OCI-LY3 (cell line): ENCODE measurements around the gene DOCK9.

Source experiments
- H2AFZ ChIP-seq: fragments of 200-600, 300-600 bp; shearing (Covaris generic); 2 replicates; pipeline ENCODE4 v1.6.0; 2014; ENCODE audit warnings: antibody characterized with exemption, low read depth, low read length
- H3K27ac ChIP-seq: fragments of 200-600, 300-600 bp; sonication (generic); 2 replicates; pipeline ENCODE4 v1.5.1; 2014; ENCODE audit warnings: mild to moderate bottlenecking, low read length, moderate library complexity, mixed read lengths
- H3K27me3 ChIP-seq: fragments of 200-600, 300-600 bp; sonication (generic); 2 replicates; pipeline ENCODE4 v1.6.1; 2014; ENCODE audit warnings: low read depth, low read length, mixed read lengths
- H3K36me3 ChIP-seq: fragments of 200-600, 300-600 bp; sonication (generic); replicated peaks from 2 replicates; pipeline ENCODE3; 2014; ENCODE audit warnings: low read depth, low read length, mixed read lengths
- H3K4me1 ChIP-seq: fragments of 300-600, 200-600 bp; sonication (generic); 2 replicates; pipeline ENCODE4 v1.6.1; 2014; ENCODE audit warnings: low read length, mixed read lengths
- H3K4me2 ChIP-seq: fragments of 200-600, 300-600 bp; sonication (generic); 2 replicates; pipeline ENCODE4 v1.6.1; 2014; ENCODE audit warnings: low read length, mixed read lengths
- H3K4me3 ChIP-seq: fragments of 300-600, 200-600 bp; sonication (generic); 2 replicates; pipeline ENCODE4 v1.5.1; 2014; ENCODE audit warnings: antibody characterized with exemption, mild to moderate bottlenecking, low read length, moderate library complexity
- H3K79me2 ChIP-seq: fragments of 300-600, 200-600 bp; shearing (Covaris generic); 2 replicates; pipeline ENCODE4 v1.6.1; 2014; ENCODE audit warnings: mild to moderate bottlenecking, low read length, mixed read lengths
- H3K9ac ChIP-seq: fragments of 300-600, 200-600 bp; shearing (Covaris generic); 2 replicates; pipeline ENCODE4 v1.6.0; 2014; ENCODE audit warnings: mild to moderate bottlenecking, low read length, moderate library complexity
- H3K9me3 ChIP-seq: fragments of 200-600, 300-600 bp; shearing (Covaris generic); 2 replicates; pipeline ENCODE4 v1.6.1; 2014; ENCODE audit warnings: low read length, mixed read lengths; ENCODE audit not compliant: insufficient read depth
- H4K20me1 ChIP-seq: fragments of 200-600, 300-600 bp; sonication (generic); 2 replicates; pipeline ENCODE4 v1.6.1; 2016; ENCODE audit warnings: low read length, mixed read lengths; ENCODE audit not compliant: insufficient read depth
- CTCF ChIP-seq: fragments of 200-600, 300-600 bp; sonication (generic); IDR thresholded peaks from 2 replicates; pipeline ENCODE4 v1.5.1; 2014; ENCODE audit warnings: antibody characterized with exemption, low read length, low read depth
- EZH2phosphoT487 ChIP-seq: fragments of 200-600 bp; shearing (Covaris generic); IDR thresholded peaks from 2 replicates; pipeline ENCODE4 v1.6.1; 2018; ENCODE audit warnings: antibody characterized with exemption, mixed run types, low read depth

Gene DOCK9

GRCh38 chr13:98957731-98958442 lies 20.0 kb downstream of the DOCK9 start:
- no peaks in the 10 kb centered on the region for H3K36me3 ChIP-seq
- no peak overlapping the region for H3K9ac ChIP-seq
- H3K4me2 ChIP-seq = no peak overlapping the region
- no peak overlapping the region for H3K4me3 ChIP-seq
- no peak overlapping the region for H2AFZ ChIP-seq
- H3K27ac ChIP-seq = no peak overlapping the region
- H3K79me2 ChIP-seq = no peaks in the 10 kb centered on the region
- TF ChIP-seq EZH2phosphoT487 = no peak
- TF ChIP-seq CTCF = no peak
- no peaks in the 10 kb centered on the region for H4K20me1 ChIP-seq
- H3K27me3 ChIP-seq = no peaks in the 10 kb centered on the region
- 0 out of 2 replicates have a peak, but pooled peaks cover 2% of the 10 kb centered on the region for H3K4me1 ChIP-seq
- no peaks in the 10 kb centered on the region for H3K9me3 ChIP-seq

- Histone ChIP-seq H3K27me3 (no peaks in the 10 kb centered on the region), H3K4me3 (no peak overlapping the region), H3K27ac (no peak overlapping the region), H2AFZ (no peak overlapping the region), H3K36me3 (no peaks in the 10 kb centered on the region), H3K4me2 (no peak overlapping the region), H3K79me2 (no peaks in the 10 kb centered on the region), H4K20me1 (no peaks in the 10 kb centered on the region), H3K4me1 (no peaks in the 10 kb centered on the region), H3K9me3 (no peaks in the 10 kb centered on the region), H3K9ac (no peak overlapping the region)
- no peak for TF ChIP-seq CTCF
- TF ChIP-seq EZH2phosphoT487 = no peak
Measured at GRCh38 chr13:98955336-98955735, 22.5 kb downstream of the DOCK9 start.

GRCh38 chr13:98954313-98954712 lies 23.6 kb downstream of the DOCK9 start:
- Histone ChIP-seq H2AFZ (no peak overlapping the region), H3K36me3 (no peaks in the 10 kb centered on the region), H3K9ac (no peak overlapping the region), H3K4me1 (no peaks in the 10 kb centered on the region), H3K27me3 (no peaks in the 10 kb centered on the region), H3K79me2 (no peaks in the 10 kb centered on the region), H3K27ac (no peak overlapping the region), H3K4me2 (no peak overlapping the region), H3K4me3 (no peak overlapping the region), H4K20me1 (no peaks in the 10 kb centered on the region), H3K9me3 (no peaks in the 10 kb centered on the region)
- no peak for TF ChIP-seq CTCF
- no peak for TF ChIP-seq EZH2phosphoT487

GRCh38 chr13:98951266-98951665 lies 26.6 kb downstream of the DOCK9 start:
- no peaks in the 10 kb centered on the region for H3K79me2 ChIP-seq
- no peaks in the 10 kb centered on the region for H4K20me1 ChIP-seq
- TF ChIP-seq CTCF (no peak), EZH2phosphoT487 (no peak)
- no peak overlapping the region for H3K27ac ChIP-seq
- no peaks in the 10 kb centered on the region for H3K36me3 ChIP-seq
- no peak overlapping the region for H2AFZ ChIP-seq
- no peak overlapping the region for H3K4me3 ChIP-seq
- H3K27me3 ChIP-seq = no peaks in the 10 kb centered on the region
- no peaks in the 10 kb centered on the region for H3K4me1 ChIP-seq
- no peaks in the 10 kb centered on the region for H3K9me3 ChIP-seq
- no peak overlapping the region for H3K4me2 ChIP-seq
- no peak overlapping the region for H3K9ac ChIP-seq
